ENCODE measurements around the gene C3orf80.
"Not testable (repeated sequence)": the region's sequence is repeated elsewhere in the genome, so short reads cannot be mapped to it uniquely, and the experiment has no call there.

C3orf80 gene

DNA sequence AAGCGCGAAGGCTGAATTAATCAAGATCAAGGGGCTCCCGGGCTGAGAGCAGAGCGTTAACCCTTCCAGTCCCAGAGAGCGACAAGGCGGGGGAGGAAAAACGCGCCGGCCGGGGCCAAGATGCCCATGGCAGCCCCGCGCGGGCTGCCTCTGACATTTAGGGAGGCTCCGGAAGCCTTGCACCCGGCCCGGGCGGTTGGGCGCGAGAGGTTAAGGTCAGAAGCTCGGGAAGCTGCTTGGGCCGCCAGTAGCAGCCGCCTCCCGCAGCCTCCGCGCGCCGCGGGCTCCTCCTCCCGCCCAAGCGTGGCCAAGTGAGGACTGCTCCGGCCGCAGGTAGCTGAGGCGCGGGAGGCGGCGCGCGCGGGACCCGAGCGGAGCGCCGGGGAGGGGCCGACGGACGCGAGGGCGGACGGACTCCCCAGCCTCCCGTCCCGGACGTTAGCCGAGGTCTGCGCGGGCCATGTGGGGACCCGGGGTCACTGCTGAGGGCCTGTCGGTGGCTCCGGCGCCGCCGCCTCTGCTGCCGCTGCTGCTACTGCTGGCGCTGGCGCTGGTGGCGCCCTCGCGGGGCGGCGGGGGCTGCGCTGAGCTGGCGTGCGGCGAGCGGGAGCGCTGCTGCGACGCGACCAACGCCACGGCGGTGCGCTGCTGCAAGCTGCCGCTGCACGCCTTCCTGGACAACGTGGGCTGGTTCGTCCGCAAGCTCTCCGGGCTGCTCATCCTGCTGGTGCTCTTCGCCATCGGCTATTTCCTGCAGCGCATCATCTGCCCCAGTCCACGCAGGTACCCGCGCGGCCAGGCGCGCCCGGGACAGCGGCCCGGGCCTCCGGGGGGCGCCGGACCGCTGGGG is at the start of gene C3orf80:
C3orf80 (plus strand) TSS at position 247 of the 850 bp plus-strand sequence; CDS start at position 461, 214 bp downstream.
- DNase-seq (ENCODE audit: low read depth) = no peak
- peak within 1 kb of the TSS; percentile 49 for H3K4me3 ChIP-seq (ENCODE audit: low read depth, low read length)

DNA sequence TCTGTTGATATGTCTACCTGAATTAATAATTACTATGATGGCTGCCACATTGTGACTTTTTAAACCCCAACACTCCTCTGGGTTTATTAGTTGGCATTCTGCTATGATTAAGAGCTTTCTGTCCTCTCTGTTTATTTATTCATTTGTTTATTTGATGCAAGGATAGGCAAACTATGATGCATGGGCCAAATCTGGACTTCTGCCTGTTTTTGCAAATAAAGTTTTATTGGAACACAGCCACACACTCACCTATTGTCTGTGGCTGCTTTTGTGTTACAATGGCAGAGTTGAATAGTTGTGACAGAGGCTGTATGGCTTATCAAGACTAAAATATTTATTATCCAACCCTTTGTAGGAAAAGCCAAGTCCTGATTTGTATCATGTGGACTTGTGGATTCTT is 48.3 kb upstream of the C3orf80 start:
- no peak overlapping the region for H3K4me3 ChIP-seq (ENCODE audit: low read depth, low read length)
- no peak for DNase-seq (ENCODE audit: low read depth)

DNA sequence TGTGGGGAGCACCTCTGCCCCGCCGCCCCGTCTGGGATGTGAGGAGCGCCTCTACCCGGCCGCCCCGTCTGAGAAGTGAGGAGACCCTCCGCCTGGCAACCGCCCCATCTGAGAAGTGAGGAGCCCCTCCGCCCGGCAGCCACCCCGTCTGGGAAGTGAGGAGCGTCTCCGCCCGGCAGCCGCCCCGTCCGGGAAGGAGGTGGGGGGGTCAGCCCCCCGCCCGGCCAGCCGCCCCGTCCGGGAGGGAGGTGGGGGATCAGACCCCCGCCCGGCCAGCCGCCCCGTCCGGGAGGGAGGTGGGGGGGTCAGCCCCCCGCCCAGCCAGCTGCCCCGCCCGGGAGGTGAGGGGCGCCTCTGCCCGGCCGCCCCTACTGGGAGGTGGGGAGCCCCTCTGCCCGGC is 46.6 kb upstream of the C3orf80 start:
- not testable (repeated sequence) for H3K4me3 ChIP-seq (ENCODE audit: low read depth, low read length); DNase-seq (ENCODE audit: low read depth)

DNA sequence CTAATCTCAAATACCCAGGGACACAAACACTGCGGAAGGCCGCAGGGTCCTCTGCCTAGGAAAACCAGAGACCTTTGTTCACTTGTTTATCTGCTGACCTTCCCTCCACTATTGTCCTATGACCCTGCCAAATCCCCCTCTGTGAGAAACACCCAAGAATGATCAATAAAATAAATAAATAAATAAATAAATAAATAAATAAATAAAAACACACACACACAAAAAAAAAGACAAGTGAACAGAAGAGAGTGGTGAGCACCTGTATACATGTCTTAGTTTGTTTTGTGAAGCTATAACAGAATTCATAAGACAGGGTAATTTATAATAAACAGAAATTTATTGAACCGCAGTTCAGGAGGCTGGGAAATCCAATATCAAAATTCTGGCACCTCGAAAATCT is 45.8 kb upstream of the C3orf80 start:
- H3K4me3 ChIP-seq (ENCODE audit: low read depth, low read length); DNase-seq (ENCODE audit: low read depth): not testable (repeated sequence)

DNA sequence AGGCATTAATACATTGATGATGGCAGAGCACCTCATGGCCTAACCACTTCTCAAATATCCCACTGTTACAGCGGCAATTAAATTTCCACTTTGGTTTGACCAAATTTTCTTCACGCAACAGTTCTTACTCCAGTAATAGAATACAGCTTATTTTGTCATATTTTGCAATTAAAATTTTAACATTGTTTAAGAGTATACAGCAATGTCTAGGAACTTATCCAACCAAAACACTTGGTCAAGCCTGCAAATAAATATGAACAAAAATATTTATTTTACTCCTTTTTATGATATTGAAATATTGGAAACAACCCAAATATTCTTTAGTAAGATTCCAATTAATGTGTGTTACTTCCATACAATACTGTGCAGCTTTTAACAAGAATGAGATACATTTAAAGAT is 45.3 kb upstream of the C3orf80 start:
- DNase-seq (ENCODE audit: low read depth) = no peak
- no peak overlapping the region for H3K4me3 ChIP-seq (ENCODE audit: low read depth, low read length)

DNA sequence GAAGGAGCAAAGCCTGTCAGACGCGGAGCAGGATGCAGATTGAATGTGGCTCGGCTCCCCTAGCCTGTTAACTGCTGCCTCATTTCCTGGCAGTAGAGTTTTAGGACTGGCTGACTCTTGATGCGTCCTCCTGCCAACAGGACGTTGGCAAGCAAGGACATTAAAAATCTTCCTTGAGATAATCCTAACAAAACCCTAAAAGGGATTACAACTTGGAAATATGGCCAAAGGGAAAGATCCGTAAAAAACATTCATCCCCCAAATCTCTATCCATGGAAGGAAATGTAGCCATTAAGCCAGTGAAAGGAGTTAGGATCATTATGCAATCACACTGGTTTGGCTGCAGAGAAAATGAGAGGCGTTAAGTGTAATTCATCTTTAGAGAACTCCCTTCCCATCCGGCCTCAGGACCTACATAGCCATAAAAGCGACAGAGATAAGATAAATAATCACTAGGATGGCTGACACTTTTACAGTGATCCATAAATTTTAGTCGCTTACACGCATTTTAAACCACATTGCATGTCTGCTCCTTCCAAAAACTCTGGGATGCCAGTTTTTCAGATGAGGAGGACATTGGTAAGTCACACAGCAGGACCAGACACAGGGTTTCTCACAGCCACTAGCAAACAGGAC is 44.5 kb upstream of the C3orf80 start:
- DNase-seq (ENCODE audit: low read depth) = peak; percentile 53
- no peak overlapping the region for H3K4me3 ChIP-seq (ENCODE audit: low read depth, low read length)

DNA sequence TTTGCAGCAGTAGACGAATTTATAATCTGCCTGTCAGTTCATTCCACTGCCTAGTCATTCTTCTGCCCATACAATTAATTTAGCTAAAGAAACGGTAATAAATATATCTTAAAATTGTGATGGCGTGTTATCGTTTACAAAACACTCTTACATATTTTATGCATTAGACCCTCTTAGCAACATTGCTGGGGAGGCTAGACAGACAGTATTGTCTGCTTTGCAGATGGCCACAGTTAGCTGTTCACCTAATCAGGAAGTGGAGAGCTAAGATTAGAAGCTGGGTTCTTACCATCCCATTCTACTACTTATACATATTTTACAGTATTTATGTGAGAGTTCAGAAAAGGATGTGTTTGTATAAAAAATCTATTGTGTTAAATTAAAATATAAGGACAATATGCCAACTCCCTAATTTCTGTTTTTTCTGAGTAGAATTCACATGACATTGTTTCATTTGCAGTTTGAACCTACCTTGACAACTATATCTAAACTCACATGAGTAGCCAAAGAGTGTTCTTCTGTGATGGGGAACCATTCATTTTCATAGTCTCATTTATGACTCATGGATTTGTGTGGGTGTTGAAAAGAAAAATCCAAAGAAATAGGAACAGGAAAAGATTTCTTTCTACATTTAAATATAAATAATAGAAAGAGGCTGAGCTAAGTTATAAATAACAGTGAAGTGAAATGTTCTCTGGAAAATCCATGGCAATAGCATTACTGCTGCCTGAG is 41.7 kb upstream of the C3orf80 start:
- no peak overlapping the region for H3K4me3 ChIP-seq (ENCODE audit: low read depth, low read length)
- no peak for DNase-seq (ENCODE audit: low read depth)

DNA sequence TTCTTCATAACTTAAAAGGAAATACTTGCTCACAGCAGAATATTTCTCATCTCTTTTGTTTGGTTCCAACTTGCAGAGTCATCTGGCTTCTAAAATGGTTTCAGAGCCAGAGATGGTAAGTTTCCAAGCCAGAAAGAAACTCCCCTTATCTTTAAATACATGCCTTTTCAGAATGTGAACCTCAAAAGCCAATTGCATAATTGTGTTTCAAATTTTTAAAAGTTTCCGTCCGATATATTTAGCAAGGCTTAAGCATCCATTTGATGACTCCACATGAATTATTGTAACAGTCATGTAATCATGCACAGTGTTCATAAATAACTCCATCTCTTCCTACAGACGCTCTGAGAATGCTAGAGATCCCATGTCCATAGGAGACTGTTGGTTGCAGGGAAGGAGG is 40.6 kb upstream of the C3orf80 start:
- no peak for DNase-seq (ENCODE audit: low read depth)

DNA sequence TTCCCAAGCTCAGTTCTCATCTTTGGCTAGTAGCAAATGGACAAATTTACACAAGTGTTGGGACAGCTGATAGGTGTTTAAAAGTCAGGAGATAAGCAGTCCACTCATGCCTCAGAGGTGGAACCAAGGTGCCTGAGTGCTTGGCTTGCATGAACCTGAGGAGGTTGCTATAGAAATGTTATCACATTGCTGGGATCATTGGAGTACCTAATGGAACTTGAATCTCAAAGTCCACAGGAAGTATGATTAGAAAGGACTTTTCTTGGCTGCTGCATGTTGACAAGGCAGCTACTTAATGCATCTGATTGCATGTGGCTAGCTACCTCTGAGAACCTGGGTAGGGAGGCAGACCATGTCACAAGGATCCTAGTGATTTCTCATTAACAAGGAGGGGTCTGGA is 39.5 kb upstream of the C3orf80 start:
- no peak overlapping the region for H3K4me3 ChIP-seq (ENCODE audit: low read depth, low read length)
- no peak for DNase-seq (ENCODE audit: low read depth)

More for the DNA sequence above, 40.6 kb upstream of the C3orf80 start:
- H3K4me3 ChIP-seq (ENCODE audit: low read depth, low read length) = no peak overlapping the region

DNA sequence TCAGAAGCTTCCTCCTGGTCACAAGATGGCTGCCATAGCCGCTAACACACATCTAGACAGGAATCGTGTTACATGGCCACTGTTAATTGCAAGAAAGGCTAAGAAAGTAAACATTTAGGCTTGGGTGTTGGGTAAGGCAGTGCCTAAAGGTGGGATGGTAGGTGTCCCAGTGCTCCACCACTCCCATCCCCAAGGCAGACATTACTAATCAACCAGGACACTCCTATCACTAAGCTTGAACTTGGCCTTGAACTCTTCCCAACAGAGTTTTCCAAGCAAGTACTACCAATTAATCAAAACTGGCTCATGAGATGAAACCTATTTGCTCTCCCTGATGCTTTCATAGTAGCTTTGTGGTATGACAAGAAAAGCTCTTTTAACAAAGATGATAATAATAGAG is 37.9 kb upstream of the C3orf80 start:
- H3K4me3 ChIP-seq (ENCODE audit: low read depth, low read length) = no peak overlapping the region
- DNase-seq (ENCODE audit: low read depth) = no peak

DNA sequence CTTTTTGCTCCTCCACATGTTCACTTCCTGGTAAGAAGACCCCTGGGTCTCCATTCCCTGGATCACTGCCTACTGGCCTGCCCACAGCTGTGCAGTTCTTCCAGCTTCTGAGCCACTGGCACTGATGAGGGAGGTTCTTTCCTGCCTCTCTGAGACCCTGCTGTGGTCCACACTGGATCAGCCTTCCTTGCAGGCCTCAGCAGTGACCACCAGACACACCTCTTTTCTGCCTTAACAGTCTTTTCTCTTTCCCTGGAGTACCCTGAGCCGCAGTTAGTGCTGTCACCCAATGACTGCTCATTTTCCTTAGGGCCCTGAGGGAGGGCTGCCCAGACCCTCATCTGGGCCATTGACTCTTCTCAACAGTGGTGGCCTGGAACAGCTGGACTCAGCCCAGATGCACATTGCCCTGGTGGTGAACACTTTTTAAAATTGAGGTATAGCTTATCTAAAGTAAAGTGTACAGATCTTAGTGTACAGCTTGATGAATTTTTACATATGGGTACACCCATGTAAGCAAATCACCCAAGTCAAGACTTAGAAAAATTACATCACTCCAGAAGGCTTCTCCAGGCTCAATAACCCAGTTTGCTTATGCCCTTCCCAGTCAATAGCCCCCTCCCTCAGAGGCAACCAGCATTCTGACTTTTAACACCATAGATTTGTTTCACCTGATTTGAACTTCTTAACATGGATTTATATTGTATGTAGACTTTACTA is 32.8 kb upstream of the C3orf80 start:
- no peak for DNase-seq (ENCODE audit: low read depth)
- no peak overlapping the region for H3K4me3 ChIP-seq (ENCODE audit: low read depth, low read length)

DNA sequence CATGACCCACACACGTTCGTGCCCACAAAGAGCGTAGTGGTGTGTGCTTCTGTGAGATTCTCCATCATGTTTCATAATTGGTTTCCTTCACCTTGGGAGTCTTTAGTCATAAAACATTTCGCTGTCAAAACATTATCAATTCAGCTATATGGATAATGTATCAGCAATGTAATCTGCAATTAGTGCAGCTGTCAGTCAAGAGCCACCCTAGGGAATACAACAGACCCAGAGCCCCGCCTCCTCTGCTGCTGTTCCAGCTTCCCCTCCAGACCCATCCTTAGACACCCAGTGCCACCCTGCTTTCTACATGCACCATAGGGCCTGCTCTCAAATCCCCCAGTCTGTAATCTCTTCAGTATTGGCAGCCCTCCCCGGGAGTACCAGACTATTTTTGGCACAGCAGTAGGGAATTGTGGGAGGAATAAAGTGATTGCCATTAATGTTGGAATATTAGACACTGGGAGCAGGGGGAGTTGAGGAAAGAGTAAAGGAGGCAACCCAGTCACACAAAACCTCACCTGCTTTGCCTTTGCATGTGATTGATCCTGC is 31.5 kb upstream of the C3orf80 start:
- no peak overlapping the region for H3K4me3 ChIP-seq (ENCODE audit: low read depth, low read length)

DNA sequence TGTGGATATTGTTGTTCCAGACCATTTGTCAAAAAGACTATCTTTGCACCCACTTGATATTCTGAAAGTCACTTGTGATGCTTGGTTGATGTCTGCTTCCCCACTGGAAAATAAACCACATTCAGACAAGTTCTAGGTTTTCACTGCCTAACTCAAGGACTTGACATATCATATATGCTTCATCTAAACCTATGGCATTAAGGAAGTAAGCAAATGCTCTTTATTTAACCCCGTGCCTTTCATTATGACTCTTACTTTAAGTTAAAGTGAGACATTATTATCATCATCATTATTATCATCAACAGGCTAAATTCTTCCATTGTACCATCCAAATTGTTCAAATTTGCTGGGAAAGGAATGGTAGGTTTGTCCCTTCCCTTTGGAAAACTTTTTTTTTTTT is 30.8 kb upstream of the C3orf80 start:
- no peak for DNase-seq (ENCODE audit: low read depth)
- no peak overlapping the region for H3K4me3 ChIP-seq (ENCODE audit: low read depth, low read length)

More for the DNA sequence above, 31.5 kb upstream of the C3orf80 start:
- no peak for DNase-seq (ENCODE audit: low read depth)

DNA sequence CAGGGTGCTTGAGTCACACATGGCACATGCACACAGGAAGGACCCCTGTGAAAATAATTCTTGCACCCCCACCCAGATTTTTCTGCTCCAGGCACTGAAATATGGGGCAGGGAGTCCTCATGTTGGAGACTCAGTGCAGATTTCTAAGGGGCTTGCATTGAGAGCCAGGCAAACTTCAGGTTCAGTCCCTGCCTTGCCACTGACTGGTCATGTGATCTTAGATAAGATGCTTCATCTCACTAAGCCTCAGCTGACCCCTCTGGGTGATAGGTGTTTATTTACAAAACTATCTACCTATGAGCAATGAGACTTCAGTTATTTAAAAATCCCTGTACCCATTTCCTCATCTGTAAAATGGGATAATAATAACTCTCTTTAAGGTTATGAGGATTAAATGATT is 30.1 kb upstream of the C3orf80 start:
- DNase-seq (ENCODE audit: low read depth) = no peak
- no peak overlapping the region for H3K4me3 ChIP-seq (ENCODE audit: low read depth, low read length)

DNA sequence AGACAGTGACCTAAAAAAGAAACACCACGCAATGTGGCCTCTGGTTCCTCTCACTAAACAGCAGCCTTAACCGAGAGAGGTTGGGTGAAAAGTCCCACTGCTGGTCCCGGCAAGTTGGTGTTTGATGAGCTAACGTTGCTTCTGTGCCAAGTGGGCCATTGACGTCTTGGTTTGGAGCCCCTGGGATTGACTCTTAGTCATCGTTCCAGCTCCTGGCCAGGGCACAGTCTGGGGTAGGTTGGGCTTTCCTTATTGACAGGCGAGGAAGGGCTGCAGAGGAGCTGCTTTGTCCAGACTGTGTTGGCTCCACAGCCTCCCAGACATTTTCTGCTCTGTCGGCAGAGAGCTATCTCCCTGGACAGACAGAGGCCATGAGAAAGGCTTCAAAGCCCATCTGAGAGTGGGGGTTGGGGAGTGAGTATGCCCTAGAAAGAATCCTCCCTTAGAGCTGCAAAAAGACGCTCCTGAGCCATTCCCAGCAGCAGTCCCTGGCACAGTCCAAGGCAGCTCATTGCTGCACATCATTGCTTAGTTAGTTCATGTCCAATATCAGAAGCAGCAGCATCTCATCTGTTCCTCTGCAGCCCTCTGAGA is 28.6 kb upstream of the C3orf80 start:
- DNase-seq (ENCODE audit: low read depth) = peak; percentile 47
- H3K4me3 ChIP-seq (ENCODE audit: low read depth, low read length) = no peak overlapping the region

DNA sequence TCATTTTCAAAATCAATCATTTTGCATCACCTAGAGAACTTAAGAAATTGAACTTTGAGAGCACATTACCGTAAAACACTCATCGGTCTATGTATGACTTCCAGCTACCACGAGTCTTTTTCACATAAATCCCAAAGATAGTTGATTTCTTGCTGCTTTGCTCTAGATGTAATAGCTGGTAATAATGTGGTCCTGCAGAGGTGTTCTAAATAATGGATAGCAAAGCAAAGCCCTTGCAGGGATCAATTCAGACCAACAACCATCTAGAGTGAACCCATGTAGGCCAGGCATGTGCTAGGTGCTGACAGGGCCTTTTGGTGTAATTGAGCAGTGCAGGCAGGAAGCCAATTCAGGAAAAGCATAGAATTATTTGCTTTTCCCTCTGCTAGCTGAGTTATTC is 26.1 kb upstream of the C3orf80 start:
- no peak overlapping the region for H3K4me3 ChIP-seq (ENCODE audit: low read depth, low read length)
- DNase-seq (ENCODE audit: low read depth) = no peak

DNA sequence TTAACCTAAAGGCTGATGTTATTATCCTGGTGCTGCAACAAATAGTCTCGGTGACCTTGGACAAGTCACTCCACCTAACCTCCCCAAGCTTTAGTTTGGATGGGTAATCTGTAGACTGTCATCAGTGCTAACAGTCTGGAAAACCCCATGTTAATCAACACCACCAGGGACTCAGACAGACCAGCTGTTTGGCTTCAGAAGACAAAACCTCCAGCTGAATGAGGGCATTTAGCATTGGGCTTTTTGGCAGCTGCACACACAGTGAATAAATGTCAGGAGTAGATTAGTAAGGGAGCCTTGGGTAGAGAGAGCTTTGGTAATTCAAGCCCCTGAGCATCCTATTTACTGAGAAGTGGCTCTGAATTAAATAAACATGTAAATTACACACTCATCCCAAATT is 24.9 kb upstream of the C3orf80 start:
- no peak for DNase-seq (ENCODE audit: low read depth)
- H3K4me3 ChIP-seq (ENCODE audit: low read depth, low read length) = no peak overlapping the region

DNA sequence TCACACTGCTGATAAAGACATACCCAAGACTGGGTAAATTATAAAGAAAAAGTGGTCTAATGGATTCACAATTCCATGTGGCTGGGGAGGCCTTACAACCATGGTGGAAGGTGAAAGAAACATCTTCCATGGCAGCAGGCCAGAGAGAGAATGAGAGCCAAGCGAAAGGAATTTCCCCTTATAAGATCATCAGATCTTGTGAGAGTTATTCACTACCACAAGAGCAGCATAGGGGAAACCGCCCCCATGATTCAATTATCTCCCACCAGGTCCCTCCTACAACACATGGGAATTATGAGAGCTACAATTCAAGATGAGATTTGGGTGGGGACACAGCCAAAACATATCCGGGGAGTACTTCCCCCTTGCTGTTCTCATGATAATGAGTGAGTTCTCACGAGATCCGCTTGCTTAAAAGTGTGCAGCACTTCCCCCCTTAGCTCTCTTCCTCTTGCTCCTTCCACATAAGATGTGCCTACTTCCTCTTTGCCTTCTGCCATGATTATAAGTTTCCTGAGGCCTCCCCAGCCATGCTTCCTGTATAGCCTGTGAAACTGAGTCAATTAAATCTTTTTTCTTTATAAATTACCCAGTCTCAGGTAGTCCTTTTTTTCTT is 20.7 kb upstream of the C3orf80 start:
- peak; percentile 44 for DNase-seq (ENCODE audit: low read depth)
- H3K4me3 ChIP-seq (ENCODE audit: low read depth, low read length) = not testable (repeated sequence)

DNA sequence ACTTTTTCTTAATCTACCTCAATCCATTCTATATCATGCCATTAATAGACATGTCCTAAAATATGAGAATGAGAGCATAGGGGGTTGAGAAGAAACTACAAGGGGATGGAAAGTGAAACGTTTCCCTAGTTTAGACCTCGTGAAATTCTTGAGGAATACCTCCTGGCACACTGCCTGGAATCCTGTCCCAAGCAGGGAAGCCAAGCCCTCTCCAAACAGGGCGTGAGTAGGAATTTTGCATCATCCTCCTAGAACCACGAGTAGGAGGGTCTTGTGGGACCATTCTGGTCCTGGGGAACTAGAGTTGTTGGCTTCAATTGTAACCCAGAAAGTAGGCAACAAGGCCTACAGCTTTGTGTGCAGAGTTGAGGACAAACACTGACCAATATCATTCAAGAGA is 19.6 kb upstream of the C3orf80 start:
- no peak overlapping the region for H3K4me3 ChIP-seq (ENCODE audit: low read depth, low read length)

More for the DNA sequence above, 19.6 kb upstream of the C3orf80 start:
- DNase-seq (ENCODE audit: low read depth) = no peak

Measured in skeletal muscle cell (primary cell).